GM10847 (cell line): Measurements from ENCODE around the gene C16orf86.

Experiments used
- POLR2A ChIP-seq: IDR thresholded peaks from 2 replicates; pipeline ENCODE4 v1.6.1; 2011; ENCODE audit not compliant: insufficient read length; ENCODE audit errors: extremely low read depth

The C16orf86 gene, protein sequence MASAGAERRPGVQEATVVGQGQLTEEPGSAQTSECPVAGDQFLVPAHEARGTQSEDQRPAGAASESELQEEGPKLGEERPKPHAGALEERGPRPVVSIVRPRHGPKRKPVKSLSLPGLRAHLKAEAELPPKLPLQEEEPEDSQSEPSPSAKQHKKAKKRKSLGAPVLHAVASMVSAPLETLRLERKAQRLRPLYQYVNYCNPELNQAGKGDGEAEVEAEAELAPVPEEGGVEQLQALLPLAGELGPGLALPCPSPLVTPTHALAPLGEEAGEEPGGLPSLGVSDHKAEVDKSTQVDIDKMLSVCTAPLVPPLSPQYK

DNA sequence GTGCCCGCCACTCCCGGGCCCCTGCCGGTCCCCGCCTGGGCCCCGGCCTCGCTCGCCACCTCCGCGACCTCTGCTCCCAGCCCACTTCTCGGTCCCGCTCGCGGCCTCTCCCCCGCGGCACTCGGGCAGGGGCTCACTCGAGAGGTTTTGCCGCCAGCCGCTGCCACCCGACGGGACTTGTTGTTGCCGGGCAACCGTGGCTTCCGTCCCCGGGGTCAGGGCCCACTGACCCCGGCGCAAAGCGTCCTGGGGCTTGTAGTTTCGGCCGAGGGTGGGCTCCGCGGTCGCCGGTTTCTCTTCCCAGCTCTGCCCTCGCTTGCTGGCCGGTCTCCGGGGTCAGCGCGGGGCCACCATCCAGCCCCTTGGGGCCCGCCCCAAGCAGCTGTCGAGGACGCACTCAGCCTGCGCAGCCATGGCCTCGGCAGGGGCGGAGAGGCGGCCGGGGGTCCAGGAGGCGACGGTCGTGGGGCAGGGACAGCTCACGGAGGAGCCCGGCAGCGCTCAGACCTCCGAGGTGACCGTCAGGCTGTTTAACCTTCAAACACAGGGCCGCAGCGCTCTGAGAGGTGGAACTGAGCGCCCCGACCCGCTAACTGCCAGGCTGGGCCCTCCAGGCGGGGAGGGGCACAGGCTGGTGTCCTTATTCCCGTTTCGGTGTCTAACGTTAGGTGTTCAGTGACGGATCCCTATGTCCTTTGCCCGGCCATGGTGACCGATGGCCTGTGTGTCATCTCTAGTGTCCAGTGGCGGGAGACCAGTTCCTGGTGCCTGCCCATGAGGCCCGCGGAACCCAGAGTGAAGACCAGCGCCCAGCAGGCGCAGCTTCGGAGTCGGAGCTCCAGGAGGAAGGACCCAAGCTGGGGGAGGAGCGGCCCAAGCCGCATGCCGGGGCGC lies at the start of gene C16orf86, which contains the start of gene ENKD1:
Gene C16orf86, plus strand, starts transcription at position 256 of the 894 bp plus-strand sequence. Its CDS starts 157 bp downstream, at position 413.
Gene ENKD1, minus strand, starts transcription at position 192 of the 894 bp plus-strand sequence. CDS start 308 bp downstream, outside the sequence.
- no peak for TF ChIP-seq POLR2A

DNA sequence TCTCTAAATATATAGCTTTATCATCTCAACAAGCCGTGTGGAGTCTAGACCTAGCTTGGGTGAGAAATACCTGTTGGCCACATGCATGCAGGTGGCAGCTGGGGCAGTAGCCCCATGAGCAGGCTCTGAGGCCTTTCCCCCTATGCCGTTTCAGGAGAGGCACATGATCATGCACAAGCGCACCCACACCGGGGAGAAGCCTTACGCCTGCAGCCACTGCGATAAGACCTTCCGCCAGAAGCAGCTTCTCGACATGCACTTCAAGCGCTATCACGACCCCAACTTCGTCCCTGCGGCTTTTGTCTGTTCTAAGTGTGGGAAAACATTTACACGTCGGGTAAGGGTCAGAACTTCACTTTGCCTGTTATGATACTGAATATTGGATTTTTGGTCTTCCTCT lies 38.4 kb upstream of the C16orf86 start:
- TF ChIP-seq POLR2A: no peak

DNA sequence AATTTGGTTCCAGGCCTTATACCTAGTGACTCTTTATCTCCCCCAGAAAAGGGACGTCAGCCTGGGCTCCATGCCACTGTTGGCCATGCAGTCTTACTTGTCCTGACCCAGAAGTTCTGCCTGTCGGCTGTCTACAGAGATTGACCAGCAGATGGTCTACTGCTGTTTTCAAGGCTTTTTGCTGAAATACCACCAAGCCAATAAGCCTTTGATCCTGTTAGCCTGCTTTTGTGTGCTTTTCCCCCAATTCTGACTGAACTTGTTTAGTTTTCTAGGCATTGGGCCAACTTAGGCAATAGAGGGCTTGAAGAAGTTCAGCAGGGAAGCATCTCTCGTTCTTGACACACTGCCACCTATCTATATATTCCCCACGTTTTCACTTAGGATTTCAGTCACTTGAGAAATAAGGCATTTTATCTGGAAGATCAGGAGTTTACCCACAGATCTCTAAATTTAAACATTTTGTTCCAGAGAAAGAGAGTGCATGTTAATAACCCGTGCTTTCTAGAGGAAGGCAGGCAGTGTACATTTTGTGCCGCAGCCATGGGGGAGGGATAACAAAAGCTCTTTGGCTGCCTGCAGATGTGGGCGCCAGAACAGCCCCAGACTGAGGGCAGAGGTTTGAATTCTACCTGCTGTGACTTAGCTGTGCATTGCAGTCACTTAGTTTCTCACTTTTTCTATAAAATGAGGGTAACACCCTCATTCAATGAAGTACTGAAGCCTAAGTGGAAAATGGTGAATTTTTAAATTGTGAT lies 34.0 kb upstream of the C16orf86 start:
- TF ChIP-seq POLR2A: no peak

DNA sequence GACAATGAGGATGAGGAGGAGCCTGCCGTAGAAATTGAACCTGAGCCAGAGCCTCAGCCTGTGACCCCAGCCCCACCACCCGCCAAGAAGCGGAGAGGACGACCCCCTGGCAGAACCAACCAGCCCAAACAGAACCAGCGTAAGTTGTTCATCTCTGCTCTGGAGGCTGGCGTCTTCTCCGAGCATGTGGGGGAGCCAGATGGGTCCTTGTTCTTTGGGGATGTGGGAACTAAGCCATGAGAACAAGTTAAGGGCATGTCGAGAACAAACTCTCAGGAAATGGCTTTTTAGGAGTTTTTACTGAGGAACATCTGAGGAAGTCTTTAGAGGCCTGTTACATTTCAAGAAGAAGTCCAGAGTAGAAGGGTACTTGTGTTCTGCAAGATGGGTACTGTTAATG lies 29.9 kb upstream of the C16orf86 start:
- no peak for TF ChIP-seq POLR2A

DNA sequence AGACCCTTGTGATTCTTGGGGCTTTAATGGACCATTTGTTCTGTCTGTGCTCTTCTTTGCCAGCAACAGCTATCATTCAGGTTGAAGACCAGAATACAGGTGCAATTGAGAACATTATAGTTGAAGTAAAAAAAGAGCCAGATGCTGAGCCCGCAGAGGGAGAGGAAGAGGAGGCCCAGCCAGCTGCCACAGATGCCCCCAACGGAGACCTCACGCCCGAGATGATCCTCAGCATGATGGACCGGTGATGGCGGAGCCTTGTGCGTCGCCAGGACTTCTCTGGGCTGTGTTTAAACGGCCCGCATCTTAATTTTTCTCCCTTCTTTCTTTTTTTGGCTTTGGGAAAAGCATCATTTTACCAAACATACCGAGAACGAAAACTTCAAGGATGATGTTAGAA lies 29.0 kb upstream of the C16orf86 start:
- no peak for TF ChIP-seq POLR2A

DNA sequence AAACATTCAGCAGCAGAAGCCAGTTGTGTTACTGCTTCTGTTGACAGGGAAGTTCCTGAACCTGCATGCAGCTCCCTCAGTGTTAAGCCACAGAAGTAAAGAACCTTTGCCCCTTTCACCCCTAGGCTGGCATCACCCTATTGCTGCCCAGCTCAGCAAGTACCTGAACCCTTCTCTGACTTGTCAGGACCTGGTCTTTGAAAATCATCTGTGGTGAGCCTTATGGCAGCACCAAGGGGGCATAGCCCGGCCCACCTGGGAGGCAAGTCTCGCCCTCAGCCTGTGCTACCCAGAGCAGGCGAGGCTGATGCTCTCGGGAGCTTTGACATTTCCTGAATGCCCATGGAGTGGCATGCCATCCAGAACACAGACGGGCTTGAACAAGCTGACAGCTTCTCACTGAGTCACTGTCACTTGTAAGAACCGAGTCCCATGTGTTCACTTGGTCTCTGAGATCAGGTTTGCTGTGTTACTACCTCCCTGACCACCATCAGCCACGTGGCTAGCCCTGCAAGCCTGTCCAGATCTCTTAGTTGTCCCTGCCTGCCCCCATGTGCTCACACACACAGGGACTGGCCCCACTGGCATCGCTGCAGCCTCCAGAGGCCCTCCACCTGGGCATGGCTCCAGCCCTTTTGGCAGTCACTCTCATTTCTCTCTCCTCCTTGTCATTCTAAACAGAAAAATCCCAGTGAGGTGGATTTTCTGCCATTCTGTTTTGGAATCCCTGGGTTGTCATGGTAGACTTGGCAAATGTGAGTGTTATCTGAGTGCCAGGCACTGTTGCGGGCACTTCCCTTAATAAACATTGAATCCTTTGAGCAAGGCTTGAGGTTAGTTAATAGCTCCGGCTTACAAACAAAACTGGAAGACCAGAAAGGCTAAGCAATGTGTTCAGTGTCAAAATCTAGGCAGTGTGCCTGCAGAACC lies 24.6 kb upstream of the C16orf86 start:
- no peak for TF ChIP-seq POLR2A

DNA sequence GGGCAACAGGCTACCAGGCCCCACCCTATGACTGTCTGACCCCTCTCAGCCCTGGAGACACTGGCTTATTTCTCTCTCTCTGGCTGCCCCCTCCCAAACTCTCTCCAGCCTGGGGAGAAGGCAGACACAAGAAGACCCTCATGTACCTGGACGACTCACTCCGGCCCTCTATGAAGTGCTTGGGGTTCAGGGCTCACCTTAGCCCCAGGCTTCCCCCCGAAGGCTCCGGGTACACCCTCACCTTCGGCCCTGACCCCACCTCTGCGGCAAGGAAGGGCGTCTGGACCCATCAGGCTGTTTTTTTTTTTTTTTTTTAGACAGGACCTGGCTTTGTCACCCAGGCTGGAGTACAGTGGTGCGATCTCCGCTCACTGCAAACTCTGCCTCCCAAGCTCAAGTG lies 22.6 kb upstream of the C16orf86 start:
- TF ChIP-seq POLR2A: no peak

DNA sequence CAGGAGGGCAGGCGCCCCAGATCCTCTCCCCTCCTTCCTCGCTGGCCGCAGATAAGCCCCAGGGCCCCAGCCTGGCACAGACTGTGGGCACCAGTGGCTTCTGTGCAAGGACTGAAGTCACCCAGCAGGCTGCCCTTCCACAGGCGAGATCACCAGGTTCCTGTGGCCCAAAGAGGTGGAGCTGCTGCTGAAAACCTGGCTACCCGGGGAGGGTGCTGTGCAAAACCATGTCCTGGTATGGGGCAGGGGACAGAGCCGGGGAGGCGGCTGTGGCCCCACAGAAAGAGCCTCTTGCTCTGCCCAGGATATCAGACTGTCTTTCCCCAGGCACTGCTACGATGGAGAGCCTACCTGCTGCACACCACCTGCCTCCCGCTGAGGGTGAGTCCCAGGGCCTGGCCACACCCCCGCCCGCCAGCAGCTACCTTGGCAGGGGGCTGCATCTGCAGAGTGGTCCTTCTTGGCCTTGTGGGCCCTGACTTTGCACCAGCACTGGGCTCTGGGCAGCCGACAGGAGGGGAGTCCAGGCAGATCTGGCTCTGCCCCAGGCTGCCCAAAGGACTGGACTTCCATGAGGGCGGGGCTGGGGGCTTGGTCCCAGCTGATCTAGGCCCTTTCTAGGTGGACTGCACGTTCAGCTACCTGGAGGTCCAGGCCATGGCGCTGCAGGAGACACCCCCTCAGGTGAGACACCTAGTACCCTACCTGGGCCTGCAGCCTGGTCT lies 21.1 kb upstream of the C16orf86 start:
- no peak for TF ChIP-seq POLR2A

DNA sequence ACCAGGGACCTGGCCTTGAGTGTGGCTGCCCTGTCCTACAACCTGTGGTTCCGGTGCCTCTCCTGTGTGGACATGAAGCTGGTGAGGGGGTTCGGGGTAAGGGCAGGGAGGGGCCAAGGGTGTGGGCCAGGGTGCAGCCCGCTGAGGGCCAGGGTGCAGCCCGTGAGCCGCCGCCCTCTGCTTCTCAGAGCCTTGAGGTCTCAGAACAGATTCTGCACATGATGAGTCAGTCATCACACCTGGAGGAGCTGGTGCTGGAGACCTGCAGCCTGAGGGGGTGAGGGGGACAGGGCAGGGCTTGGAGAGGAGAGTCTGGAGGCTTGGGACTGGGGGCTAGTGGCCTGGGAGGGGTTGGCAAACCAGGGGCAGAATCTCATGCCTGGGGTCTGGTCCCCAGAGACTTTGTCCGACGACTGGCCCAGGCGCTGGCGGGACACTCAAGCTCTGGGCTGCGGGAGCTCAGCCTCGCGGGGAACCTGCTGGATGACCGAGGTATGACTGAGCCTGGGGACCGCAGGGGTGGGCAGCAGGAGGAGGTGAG lies 19.4 kb upstream of the C16orf86 start:
- TF ChIP-seq POLR2A: no peak

DNA sequence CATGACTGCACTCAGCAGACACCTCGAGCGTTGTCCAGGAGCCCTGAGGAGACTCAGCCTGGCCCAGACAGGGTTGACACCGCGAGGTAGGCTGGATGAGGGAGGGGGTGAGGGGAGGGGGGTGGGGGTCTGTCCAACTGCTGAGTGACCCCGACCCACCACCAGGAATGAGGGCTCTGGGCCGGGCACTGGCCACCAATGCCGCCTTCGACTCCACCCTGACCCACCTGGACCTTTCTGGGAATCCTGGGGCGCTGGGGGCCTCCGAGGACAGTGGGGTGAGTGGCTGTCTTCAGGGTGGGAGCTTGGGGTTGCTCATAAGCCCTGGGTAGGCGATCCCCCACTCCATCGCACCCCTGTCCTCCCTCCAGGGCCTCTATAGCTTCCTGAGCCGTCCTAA lies 18.9 kb upstream of the C16orf86 start:
- TF ChIP-seq POLR2A: no peak

DNA sequence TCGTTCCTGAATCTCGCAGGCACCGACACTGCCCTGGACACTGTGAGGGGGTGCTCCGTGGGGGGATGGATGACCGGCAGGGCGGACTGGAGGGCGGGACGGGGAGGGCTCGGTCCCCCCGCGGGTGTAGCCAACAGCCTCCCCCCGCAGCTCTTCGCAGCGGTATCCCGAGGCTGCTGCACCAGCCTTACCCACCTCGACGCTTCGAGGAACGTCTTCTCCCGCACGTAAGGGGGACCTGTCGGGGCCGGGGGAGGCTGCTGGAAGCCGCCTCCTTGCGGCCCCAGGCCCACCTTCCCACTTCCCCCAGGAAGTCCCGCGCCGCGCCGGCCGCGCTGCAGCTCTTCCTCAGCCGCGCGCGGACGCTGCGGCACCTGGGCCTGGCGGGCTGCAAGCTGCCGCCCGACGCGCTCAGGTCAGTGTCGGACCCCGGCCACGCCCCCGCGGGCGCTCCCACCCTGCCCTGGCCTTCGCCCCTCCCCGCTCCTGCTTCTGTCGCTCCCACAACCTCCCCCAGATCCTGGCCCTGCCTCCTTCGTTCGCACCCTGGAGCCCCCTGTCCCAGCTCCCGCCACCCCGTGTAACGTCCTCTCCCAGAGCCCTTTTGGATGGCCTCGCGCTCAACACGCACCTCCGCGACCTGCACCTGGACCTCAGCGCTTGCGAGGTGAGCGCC lies 18.4 kb upstream of the C16orf86 start:
- TF ChIP-seq POLR2A: no peak

DNA sequence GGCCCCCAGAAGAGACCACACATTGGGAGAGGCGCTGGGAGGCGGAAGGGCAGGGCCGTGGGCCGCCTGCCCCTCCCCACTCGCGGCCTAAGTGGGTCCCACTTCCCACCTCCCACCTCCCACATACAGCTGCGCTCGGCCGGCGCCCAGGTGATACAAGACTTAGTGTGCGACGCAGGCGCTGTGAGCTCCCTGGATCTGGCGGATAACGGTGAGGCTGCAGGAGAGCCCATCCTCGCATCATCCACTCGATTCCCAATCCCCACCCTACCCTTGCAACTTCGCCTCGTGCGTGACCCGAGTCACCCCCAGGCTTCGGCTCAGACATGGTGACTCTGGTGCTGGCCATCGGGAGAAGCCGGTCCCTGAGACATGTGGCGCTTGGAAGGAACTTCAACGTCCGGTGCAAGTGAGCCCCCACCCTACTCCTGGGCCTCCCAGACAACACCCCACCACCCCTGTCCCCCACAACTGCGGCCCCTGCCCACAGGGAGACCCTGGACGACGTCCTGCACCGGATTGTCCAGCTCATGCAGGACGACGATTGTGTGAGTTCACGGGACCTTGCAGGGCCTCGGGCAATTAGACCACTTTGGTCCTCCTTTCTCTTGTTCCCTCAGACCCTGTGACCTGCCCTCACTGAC lies 17.7 kb upstream of the C16orf86 start:
- TF ChIP-seq POLR2A: no peak
